Dedifferentiated amniotic fluid mesenchymal stem cell (primary cell): ENCODE measurements around the gene ACE.

ENCODE experiments used
- DNase-seq: peaks from one replicate; pipeline ENCODE4 v3.0.0-alpha.2; 2016; ENCODE audit errors: extremely low spot score

Gene ACE

DNA sequence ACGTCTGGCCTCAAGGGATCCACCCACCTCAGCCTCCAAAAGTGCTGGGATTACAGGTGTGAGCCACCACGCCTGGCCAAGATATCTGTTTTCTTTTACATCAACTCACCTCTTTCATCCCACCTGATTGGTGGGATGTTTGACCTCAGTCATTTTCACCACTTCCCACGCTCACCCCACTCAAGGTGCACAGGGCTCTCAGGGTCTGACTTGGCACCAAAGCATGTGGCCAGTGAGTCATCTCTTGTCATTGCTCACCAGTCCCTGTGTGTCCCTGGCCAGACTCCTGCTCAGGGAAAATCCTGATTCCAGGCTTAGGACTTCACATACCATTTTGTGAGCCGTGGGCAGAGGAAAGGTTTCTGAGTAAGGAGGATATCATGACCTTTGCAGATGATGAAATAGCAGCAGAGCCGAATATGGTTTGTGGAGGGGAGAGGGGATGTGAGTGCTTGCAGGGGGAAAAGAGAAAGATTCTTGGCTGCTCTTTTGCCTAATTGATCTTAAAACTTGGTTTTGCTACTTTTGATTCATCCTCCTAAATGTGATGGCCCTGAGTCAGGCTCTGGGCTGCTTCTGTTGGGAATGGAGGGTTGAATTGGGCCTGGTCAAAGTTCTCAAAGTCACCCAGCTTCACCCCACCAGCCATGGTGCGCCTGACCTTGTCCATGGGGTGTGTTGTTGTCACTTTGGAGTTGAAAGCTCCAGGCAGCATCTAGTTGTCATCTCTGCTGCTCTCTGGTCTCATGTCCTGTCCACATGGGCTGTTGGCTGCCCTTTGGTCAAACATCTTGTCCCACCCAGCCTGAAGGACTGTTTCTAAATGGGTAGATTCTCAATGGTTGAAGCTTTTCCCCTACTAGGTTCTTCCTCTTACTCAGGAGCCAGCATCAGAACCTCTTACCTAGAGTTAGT, 40.3 kb downstream of the ACE start:
- no peak for DNase-seq

DNA sequence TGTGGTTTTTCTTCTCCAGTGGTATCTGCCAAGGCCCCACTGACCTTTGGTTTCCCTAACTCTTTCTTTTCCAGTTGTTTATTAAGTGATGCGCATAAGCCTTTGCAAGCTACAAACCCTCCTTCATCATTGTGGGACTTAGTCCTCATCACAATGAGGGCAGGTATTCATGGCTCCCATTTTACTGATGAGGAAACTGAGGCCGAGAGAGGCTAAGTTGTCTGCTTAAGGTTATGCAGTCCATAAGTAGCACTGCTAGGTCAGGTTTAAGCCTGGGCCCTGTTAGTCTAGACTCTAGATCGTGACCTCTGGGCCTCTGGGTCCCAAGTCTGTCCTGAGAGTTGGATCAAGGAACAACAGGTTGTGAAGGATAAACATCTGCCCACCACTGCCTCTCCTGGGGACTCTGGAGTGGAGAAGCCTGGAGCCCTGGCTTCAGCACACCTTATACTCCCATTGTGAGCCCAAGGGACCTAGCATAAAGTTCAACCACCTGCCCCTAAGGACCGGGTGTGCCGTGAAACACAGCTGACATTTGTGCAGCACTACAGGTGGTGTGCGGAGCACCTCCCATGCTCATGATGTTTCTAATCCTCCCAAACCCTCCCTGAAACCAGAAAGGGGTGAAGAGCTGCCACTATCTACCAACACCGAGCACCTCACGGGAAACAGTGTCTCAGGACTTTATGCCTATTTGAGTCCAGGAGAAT, 41.1 kb downstream of the ACE start:
- DNase-seq: no peak

DNA sequence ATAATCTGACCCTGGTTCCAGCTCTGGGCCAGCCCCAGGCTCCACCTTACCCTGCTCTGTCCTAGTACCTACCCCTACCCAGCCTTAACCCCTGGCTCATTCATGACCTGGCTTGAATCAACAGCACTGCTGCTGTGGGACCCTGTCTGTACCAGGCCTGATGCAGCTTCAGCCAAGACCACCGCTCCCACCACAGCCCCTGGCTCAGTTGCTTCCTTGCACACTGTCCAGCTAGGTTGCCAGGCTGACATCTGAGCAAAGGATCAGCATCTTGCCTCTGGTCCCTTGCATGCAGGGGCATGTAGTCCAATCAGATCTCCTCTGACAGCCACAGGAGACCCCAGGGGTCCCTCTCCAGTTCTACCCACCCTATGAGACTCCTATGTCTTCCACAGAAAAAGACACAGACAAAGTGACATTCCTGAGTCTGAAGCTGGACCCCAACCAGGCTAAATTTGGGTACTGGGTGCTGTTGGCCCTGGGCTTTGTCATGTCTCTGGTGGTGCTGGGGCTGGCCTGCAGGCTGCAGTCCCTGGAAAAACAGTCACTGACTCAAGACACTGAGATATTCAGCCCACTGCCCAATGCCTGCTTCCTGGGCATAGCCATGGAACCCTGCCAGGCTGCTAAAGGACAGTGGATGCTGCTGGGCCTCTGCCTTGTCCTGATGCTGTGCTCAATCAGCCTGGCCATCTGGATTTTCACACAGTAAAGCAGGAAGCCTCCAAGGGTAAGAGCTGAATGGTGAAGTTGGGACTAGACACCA, 42.4 kb downstream of the ACE start:
- DNase-seq: no peak

DNA sequence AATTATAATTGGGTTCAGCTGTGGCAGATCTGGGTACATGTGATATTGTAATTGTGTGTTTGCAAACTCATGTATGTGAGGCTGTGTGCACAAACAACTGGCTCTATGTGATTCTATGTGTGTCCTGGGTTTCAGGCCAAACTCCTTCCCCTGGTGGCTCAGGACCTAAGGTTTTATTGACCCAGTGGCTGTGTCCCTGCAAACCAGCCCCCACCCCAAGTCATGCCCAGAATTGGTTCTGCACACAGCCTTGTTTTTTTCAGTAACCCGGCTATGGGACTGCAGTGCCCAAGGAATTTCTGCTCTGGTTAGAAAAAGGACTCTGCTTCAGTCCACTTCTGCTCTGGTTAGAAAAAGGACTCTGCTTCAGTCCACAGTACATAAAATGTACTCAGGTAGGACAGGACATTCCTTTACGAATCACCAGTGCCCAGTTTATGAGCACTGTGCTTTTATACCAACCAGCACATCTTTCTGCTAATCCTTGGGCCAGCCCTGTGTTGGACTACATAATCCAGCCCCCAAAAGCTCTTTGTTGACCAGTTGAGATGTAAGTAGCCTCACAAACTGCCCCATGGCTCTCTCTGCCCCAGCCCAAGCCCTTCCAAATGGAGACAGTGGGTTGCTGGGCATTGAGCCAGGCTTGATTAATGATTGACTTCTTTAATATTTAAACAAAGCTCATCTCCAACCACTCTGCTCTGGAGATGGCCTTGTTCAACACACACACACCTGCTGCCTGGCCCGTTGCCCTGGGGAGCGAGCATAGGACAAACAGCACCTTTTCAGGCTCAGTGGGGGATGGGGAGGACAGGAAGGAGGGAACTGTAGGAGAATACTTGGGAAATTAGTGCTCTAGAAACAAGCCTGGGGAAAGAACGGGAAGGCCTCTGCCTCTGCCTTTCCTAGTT, 43.4 kb downstream of the ACE start:
- no peak for DNase-seq

DNA sequence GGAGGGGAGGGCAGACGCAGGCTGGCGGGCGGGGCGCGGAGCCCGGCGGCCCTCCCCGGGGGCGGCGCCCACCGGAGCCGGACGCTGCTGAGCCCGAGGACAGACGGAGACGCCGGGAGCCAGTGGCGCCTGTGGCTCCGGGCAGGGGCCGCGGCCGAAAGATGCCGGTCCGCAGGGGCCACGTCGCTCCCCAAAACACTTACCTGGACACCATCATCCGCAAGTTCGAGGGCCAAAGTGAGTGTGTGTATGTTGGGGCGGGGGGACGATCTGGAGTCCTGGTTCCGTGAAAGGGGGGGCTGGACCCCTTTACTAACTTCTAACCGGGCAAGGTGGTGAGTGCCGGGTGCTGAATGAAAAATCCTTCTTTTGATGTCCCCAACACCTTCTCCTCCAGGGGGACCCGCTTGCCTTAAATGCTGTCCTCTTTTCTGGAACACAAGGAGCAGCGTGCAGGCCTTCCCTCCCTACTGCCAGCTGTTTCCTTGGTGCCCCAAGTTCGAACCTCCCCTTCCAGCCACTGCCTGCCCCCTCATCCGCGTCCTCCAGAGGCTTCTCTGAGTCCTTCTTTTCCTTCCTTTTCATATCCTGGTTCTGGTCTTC, 46.5 kb downstream of the ACE start, which contains the start of gene KCNH6:
KCNH6 (plus strand) TSS at position 106 of the 603 bp plus-strand sequence; CDS start at position 162, 56 bp downstream.
- DNase-seq: no peak

DNA sequence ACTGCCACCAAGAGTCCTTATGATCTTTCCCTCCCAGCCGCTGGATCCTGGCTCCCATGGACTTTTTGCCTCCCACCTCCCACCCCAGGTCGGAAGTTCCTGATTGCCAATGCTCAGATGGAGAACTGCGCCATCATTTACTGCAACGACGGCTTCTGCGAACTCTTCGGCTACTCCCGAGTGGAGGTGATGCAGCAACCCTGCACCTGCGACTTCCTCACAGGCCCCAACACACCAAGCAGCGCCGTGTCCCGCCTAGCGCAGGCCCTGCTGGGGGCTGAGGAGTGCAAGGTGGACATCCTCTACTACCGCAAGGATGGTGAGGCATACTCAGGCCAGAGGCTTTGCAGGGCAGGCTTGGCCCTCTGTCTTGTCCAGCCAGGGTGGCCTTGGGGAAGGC, 47.2 kb downstream of the ACE start:
- no peak for DNase-seq

DNA sequence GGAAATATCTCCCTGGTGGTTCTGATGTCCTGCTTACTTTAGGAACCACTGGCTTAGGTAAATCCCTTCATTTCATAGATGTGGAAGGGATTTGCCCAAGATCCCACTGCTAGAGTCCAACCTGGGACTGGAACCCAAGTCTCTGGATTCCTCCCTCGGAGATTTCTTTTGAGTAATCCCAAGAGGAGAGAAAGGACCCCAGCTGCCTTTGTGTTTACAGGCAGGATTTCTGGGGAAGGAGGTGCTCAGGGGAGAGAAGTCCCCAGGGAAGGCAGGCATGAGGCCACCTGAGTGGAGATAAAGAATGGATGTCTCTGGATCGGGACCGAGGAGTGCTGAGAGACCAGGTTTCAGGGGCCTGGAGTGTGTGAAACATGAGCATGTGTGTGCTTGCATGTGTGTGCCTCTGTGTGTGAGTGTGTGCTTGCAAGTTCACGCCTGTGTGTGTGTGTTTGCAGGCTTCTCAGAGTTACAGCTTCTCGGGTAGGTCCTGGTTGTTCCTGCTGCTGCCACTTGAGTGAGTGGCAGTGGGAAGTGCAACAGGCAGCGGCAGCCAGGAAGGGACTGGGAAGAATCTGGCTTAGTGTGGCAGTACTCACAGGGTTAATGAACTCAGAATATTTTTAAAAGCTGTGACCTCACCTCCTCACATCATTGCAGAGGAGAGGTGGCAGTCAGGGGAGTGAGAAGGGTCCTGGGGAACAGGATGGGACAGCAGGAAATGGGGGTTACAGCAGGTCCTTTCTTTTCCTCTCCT, 48.5 kb downstream of the ACE start:
- DNase-seq: no peak

DNA sequence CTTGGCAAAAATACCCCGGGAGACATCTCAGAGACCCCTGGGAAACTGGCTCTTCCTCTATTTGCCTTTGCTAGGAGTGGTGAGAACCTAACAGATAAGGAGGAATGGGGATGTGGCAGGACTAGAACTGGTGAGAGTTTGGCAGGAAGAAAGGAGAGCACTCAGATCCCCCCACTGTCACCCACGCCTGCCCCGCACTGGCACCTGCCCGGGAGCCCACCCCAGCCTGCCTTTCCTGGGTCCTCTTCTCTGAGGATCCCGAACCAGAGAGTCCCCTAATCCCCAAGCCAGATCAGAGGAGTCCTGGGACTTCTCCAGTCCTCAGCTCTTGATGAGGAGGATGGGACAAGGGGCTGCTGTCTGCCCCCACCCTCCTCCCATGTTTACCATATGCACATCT, 50.0 kb downstream of the ACE start:
- no peak for DNase-seq

DNA sequence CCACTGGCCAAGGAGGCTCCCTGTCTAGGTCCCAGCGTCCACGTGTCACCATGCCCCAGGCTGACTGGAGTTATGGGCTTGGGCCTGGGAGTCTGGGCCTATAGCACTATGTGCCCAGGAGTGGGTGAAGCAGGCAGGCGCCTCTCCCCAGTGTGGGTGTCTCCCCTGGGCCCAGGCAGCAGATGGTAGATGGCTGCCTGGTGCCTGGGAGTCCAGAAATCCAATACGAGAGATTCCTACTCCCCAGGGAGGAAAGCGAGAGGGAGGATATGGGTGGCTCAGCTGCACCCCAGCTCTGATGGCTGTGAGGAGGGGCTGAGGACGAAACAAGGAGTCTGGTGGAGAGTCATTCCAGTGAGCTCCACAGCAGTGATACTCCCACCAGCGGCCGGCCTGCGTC, 51.3 kb downstream of the ACE start:
- no peak for DNase-seq

DNA sequence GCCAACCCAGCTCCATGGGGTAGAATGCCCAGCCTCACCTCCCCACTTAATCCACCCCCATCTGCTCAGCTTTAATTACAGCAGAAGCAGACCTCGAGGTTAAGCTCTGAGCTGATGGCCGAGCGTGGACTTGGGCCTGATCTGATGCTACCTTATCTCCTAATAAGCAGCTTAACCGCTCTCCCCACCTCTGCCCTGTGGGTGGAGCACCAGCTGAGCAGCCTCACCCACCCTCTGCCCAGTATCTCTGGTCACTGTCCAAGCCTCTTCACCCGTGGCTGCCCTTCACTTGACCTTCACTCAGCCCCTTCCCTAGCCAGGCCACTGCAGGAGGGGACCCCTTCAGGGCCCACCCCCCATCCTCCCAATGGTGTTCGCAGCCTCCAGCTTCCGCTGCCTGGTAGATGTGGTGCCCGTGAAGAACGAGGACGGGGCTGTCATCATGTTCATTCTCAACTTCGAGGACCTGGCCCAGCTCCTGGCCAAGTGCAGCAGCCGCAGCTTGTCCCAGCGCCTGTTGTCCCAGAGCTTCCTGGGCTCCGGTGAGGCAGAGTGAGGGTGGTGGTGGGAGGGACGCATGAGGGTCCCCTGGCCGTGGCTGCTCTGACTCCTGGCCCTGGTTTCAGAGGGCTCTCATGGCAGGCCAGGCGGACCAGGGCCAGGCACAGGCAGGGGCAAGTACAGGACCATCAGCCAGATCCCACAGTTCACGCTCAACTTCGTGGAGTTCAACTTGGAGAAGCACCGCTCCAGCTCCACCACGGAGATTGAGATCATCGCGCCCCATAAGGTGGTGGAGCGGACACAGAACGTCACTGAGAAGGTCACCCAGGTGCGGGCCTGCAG, 53.1 kb downstream of the ACE start:
- no peak for DNase-seq

DNA sequence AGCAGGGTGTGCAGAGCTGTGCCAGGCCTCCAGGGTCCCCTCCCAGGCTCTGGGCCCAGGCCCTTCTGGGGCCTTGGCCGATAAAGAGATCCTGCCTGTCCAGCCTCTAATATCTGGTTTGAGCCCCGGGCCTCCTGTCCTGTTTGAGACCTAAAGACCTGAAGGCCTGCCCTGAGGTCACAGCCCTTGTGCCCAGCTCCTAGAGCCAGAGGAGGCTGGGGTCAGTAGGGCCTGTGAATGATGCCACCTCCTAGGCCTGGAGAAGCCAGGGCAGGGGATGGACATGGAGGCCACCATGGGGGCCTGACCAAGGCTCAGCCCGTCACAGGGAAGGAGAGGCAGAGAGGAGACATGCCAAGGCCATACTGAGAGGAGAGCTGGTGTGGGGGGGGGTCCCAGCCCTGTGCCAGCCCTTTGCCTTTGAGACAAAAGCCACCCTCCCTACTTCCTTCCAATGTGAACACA, 53.7 kb downstream of the ACE start:
- DNase-seq: no peak

DNA sequence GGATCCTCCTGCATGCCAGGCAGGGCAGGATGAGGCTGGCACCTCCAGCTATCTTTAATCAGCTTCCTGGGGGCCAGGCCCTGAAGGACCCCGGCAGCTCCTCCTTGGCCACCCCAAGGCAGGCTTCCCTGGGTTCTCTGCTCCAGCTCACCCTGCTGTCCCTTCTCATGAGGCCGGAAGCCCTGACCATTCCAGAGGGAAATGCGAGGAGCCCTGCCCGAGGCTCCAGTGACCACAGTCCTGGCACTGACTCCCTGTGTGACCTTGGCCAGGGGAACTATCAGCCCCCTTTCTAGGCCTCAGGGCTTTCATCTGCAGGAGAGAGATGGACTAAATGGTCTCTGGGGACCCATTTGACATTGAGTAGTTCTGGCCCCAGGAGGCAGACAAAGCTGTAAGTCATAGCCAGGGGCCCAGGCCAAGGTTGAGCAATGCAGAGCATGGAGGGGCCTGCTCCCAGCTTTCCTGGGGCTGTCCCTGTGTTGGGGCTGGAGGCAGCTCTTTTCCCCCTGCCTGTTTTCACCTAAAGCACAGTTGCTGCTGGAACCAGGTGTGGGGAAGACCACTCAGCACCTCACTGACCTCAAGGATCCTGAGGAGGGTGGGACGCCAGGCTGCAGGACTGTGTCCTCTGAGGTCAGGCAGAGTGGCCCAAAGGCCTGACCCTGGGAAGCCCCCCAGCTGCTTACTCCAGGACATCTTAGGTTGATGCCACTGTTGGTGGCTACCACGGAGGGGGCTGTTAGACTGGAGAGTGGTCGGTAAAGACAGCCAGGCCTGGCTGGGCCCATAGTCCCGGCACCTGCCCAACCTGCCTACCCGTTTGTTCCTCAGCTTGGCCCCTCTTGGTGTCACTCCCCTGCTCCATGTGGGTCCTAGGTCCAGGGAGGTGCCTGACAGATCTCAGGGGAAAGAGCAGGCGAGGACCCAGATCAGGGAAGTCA, 54.4 kb downstream of the ACE start:
- DNase-seq: no peak

DNA sequence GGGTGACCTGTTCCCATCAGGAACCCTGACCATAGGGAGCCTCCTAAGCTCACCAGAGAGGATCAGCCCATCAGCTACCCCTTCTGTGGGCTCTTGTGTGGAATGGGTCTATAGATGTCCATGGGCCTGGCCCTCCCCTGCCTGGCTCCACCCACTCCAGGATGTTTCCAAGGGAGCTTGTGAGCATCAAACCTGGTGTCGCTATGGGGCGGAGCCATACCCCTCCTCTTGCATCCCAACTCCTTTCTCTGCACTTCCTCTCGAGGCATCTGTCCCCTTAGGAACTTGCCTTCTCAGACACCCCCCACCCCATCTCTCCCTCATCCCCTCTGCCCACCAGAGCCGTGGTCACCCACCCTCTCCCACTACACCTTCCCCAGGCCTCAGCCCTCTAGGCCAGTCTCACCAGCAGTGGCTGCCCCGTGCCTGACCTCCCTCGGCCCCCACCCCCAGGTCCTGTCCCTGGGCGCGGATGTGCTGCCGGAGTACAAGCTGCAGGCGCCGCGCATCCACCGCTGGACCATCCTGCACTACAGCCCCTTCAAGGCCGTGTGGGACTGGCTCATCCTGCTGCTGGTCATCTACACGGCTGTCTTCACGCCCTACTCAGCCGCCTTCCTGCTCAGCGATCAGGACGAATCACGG, 56.7 kb downstream of the ACE start:
- DNase-seq: no peak

DNA sequence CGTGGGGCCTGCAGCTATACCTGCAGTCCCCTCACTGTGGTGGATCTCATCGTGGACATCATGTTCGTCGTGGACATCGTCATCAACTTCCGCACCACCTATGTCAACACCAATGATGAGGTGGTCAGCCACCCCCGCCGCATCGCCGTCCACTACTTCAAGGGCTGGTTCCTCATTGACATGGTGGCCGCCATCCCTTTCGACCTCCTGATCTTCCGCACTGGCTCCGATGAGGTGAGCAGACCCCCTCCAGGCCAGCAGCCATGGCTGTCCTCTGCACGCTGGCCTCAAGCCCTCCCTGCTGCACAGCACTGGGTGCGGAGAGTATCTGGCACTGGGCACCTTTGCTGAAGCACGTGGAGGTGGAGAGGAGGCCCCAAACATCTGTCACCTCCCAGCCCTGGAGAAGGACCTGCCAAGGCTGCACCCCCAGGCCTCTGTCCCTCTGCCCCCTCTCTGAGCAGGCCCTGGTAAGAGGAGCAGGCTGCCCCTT, 57.3 kb downstream of the ACE start:
- DNase-seq: no peak

DNA sequence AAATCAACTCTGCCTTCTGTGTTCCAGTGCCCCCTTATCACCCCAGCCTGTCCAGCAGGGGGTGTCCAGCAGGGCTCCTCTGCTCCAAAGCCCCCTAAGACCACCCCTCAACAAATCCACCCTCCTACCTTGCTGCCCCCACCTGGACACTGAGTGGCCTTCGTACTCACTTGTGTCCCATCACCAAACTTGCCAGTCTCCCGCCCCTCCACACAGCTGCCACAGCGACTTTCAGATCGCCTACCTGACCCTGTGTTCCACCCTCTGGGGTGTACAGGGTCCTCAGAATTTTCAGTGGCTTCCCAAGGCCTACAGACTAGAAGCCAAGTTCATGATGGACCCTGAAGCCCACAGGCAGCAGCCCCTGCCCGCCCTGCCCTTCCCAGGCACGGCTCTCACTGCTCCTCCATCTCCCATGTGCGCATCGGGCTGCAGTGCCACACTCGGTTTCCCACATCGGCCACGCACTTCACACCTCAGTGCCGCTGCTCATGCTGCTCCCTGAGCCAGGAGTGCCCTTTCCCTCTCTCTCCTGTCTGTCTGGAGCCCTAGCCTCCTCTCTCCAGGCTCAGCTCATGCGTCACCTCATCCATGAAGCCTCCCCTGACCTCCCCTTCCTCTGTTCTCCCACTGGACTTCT, 58.1 kb downstream of the ACE start:
- DNase-seq: no peak

DNA sequence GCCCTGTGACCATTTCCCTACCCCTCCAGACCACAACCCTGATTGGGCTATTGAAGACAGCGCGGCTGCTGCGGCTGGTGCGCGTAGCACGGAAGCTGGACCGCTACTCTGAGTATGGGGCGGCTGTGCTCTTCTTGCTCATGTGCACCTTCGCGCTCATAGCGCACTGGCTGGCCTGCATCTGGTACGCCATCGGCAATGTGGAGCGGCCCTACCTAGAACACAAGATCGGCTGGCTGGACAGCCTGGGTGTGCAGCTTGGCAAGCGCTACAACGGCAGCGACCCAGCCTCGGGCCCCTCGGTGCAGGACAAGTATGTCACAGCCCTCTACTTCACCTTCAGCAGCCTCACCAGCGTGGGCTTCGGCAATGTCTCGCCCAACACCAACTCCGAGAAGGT, 58.8 kb downstream of the ACE start:
- DNase-seq: no peak

DNA sequence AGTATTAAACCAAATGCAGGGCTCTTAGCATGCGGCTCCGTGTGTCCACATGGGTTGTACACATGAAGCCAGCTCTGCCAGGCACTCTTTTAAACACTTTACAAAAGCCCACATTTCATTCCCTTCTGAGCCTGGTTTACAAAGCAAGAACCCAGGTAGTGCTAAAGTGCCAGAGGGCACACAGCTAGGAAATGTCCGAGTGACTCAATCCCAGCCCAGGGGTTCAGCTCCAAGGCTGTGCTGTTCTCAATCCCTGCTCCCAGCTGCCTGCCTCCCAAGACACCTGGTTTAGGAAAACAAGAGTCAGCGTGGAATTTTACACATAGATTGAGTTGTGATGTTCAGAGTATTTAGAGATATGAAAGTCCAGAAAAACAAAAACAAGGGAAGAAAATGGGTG, 60.1 kb downstream of the ACE start:
- DNase-seq: no peak
